ENCODE measurements around the gene P3H3. TPM values are rescaled to one million over a fixed set of nuclear protein-coding genes. Genes with fewer than 3 reads are reported as not detected.

The P3H3 gene
- total RNA-seq, 4 donors from 2014 or later, result 5.6 to 11.3 (median 6.8) TPM

DNA sequence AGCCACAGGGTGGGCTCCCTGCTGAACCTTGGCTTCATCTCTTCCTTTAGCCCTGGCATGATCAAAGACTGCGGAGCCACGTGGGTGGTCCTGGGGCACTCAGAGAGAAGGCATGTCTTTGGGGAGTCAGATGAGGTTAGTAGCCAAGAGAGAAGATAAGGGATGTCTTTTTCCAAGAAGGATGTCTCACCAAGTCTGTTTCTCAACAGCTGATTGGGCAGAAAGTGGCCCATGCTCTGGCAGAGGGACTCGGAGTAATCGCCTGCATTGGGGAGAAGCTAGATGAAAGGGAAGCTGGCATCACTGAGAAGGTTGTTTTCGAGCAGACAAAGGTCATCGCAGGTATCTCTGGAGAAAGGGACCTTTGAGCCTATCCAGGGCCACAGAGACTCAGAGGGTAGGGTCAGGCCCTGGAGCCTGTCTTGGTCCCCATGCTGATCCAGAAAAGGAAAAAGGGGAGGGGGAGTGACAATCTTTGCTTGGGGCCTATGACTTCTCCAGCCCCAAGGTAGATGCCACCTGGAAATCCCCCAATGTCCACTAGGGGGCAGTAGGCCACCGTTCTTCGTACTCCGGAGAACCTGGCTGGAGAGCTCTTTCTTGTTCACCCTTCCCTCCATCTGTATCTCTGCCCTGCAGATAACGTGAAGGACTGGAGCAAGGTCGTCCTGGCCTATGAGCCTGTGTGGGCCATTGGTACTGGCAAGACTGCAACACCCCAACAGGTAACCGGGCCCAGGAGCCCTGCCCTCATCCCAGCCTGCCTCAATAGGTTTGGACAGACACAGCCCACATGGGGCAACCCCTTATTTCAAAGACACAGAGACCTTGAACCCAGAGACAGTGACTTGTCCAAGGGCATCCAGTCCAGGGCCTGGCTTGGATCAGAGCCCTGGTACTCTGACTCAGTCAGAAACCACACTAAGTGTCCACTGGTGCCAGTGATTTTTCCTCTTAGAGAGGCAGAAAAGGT lies 41.1 kb downstream of the P3H3 start:
- TF ChIP-seq CTCF (IDR thresholded peaks at IDR 0.05; ENCODE audit: low read depth), result no peak

DNA sequence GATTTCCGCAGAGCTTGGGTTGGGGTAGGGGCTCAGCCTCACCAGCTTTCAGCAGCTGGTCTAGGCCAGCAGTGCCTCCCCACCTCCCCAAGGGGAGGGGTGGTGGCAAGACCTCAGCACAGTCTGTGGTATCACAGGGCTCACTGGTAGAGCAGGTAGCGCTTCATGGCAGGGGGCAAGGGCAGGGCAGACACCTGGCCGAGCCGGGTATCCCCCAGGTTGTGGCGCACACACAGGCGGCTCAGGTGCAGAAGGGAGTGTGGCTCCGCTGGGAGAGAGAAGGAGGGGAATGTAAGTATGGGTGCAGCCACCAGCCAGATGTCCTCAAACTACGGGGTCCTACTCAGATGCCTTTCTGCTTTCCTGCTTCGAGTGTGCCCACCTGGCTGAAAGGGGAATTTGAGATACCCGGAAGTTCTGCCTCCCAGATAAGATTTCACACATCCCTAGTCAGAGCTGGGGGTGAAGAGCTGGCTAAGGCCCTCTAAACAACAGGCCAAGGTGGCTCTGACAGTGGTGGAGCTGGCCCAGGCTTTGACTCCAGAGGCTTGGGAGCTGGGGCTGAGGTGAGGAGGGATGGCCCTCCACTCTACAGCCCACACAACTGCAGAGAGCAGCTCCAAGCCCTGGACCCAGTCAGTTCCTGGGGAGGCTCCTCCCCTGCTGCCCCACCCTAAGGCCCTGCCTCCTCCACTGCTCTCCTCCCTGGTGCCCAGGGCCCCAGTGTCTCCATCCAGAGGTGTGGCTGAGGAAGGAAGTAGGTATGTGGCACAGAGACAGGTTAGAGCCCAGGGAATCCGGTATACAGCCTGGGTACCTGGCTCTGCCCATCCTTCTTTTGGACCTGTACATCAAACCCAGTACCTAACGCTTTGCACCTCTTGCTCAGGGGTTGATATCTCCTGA lies 43.1 kb downstream of the P3H3 start:
- no peak for TF ChIP-seq CTCF (IDR thresholded peaks at IDR 0.05; ENCODE audit: low read depth)

- TF ChIP-seq CTCF (IDR thresholded peaks at IDR 0.05; ENCODE audit: low read depth), result no peak
Observed at GRCh38 chr12:6872073-6873048, 44.2 kb downstream of the P3H3 start.

DNA sequence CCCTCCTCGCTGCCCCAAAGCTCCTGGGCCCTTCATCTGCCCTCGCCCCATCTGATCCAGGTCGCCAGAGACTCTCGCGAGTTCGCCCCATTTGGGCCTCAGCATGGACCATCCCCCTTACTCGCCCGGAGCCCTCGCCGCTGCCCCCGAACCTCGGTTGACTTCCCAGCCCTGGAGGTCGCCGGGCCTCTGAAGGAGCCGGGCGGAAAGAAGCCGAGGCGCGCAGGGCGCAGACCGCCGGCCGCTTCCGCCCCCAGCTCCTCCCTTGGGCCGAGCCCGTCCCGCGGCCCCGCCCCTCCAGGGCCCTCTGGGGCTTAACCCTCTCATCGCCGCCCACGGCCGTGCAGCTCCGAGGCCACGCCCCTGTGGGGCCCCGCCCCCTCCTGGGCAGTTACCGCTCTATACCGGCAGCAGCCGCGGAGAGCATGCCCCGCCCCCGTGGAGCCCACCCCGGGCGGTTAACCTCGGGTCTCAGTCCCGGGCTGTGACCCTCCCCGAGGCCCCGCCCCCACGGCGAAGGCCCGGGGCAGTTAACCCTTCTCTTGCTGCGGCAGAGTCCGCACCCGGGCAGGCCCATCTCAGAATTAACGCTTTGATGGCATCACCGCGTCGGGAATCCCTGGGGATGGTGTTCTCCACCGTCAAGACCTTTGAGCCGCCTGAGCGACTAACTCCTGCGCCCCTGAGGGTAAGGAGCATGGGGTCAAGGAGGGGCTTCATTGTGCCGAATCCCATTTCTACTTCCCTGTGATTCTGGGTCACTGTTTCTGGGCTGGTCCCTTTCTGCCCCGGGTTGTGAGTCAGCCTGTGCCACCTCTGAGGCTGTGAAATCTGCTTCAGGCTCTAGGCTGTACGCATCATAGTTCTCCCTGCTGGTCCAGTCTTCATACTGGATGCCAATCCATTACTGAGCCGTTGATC lies 45.1 kb downstream of the P3H3 start, which contains the start of gene SPSB2:
Gene SPSB2, minus strand, starts transcription at position 210 of the 921 bp plus-strand sequence. CDS start 402 bp downstream, outside the sequence.
- TF ChIP-seq CTCF (IDR thresholded peaks at IDR 0.05; ENCODE audit: low read depth), result no peak

GRCh38 chr12:6883252-6883651 lies 55.0 kb downstream of the P3H3 start:
- TF ChIP-seq CTCF (IDR thresholded peaks at IDR 0.05; ENCODE audit: low read depth), result no peak

DNA sequence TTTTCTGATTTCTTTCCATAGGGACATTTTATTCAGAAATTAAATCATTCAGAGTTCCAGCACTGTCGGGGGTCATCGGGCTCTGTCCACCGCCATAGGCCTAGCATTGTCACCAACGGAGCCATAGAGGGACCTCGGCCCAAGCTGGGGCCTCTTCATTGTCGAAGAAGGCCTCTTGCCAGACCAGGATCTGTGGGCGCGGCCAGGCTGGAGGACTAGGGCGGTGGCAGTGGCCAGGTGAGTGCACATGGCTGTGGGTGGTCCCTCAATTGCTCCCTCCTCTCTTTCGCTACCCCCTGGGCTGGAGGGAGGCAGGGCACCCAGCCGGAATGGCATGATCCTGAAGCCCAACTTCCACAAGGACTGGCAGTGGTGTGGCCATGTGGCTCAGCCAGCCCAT lies 55.5 kb downstream of the P3H3 start:
- no peak for TF ChIP-seq CTCF (IDR thresholded peaks at IDR 0.05; ENCODE audit: low read depth)
